B cell (primary cell): ENCODE data around the gene MLEC. TPM values are rescaled to one million over a fixed set of nuclear protein-coding genes. Genes with fewer than 3 reads are reported as not detected.

Experiments
- ATAC-seq: fragments of 200-7000 bp; cut with Tn5 transposase; one replicate; pipeline ENCODE4 v1.10.0; 2021; ENCODE audit warnings: low read depth, mild to moderate bottlenecking, moderate number of reproducible peaks, moderate library complexity
- CTCF ChIA-PET: fragments of 350-600 bp; sonication (Branson Sonifier 250); formaldehyde crosslinking; loops from one replicate; lab custom pipeline; 2021; ENCODE audit warnings: antibody characterized with exemption, inconsistent platforms; lab: Charles Lee
- POLR2A ChIA-PET: fragments of 350-600 bp; sonication (Branson Sonifier 250); formaldehyde crosslinking; loops from one replicate; lab custom pipeline; 2021; ENCODE audit warnings: antibody characterized with exemption; lab: Charles Lee
- DNase-seq: peaks from one replicate; pipeline ENCODE4 v3.0.0; 2013
- H2AFZ ChIP-seq: 2 replicates; pipeline ENCODE4 v1.6.1; 2012; ENCODE audit warnings: mild to moderate bottlenecking, low read depth, low read length; ENCODE audit not compliant: insufficient read depth, poor library complexity, severe bottlenecking
- H3K27ac ChIP-seq, 2 donors: 1 replicate in 1 of 2; 2 replicates in 1 of 2; pipeline ENCODE4 v1.5.1; 2012 to 2013; ENCODE audit warnings: low read length in 2 of 2, mild to moderate bottlenecking in 2 of 2, moderate library complexity in 1 of 2
- H3K27me3 ChIP-seq, 4 experiments: fragments of 200-600 bp in 1 of 4; sonication (generic) in 1 of 4; replicated peaks in 1 of 4; 1 replicate in 2 of 4; 2 replicates in 2 of 4; pipeline versions ENCODE4 v1.6.1 to v1.7.0; 2013 to 2016; ENCODE audit warnings: low read length in 3 of 4, mild to moderate bottlenecking in 2 of 4, mixed read lengths in 1 of 4, moderate library complexity in 1 of 4; ENCODE audit not compliant: insufficient read depth in 4 of 4, control insufficient read depth in 3 of 4; ENCODE audit errors: control extremely low read depth in 1 of 4
- H3K36me3 ChIP-seq, 2 experiments: replicated peaks in 1 of 2; 1 replicate in 1 of 2; 2 replicates in 1 of 2; pipeline versions ENCODE4 v1.6.1 to v1.7.1; 2013; ENCODE audit warnings: low read length in 1 of 2; ENCODE audit not compliant: insufficient read depth in 2 of 2, control insufficient read depth in 1 of 2; ENCODE audit errors: control extremely low read depth in 1 of 2, extremely low read depth in 1 of 2
- H3K4me1 ChIP-seq, 2 donors: fragments of 200-600 bp in 1 of 2; sonication (generic) in 1 of 2; 1 replicate in 1 of 2; 2 replicates in 1 of 2; pipeline versions ENCODE4 v1.5.1 to v1.6.1; 2013 to 2017; ENCODE audit warnings: low read length in 2 of 2; ENCODE audit not compliant: control insufficient read depth in 2 of 2, insufficient read depth in 2 of 2
- H3K4me2 ChIP-seq: replicated peaks from 2 replicates; pipeline ENCODE3; 2012; ENCODE audit warnings: mild to moderate bottlenecking, low read depth, low read length; ENCODE audit not compliant: poor library complexity, severe bottlenecking
- H3K4me3 ChIP-seq, 5 experiments: fragments of 200-600 bp in 1 of 5; sonication (generic) in 1 of 5; 1 replicate in 3 of 5; 2 replicates in 2 of 5; pipeline versions ENCODE4 v1.5.1 to v1.7.0; 2011 to 2016; ENCODE audit warnings: low read length in 4 of 5, mild to moderate bottlenecking in 4 of 5, low read depth in 2 of 5, control low read depth in 1 of 5, moderate library complexity in 1 of 5; ENCODE audit not compliant: insufficient read depth in 1 of 5; ENCODE audit errors: control extremely low read depth in 1 of 5, extremely low read depth in 1 of 5
- H3K79me2 ChIP-seq: fragments of 200-600 bp; sonication (generic); one replicate; pipeline ENCODE4 v1.6.0; 2016; ENCODE audit warnings: low read length; ENCODE audit not compliant: control insufficient read depth, insufficient read depth
- H3K9ac ChIP-seq: fragments of 200-600 bp; sonication (generic); 2 replicates; pipeline ENCODE4 v1.6.1; 2017; ENCODE audit warnings: mild to moderate bottlenecking, low read length, moderate library complexity
- H3K9me3 ChIP-seq, 3 donors: one replicate each; pipeline versions ENCODE4 v1.6.1 to v1.7.1; 2013; ENCODE audit warnings: low read length in 2 of 3; ENCODE audit not compliant: control insufficient read depth in 2 of 3, insufficient read depth in 1 of 3; ENCODE audit errors: control extremely low read depth in 1 of 3
- H4K20me1 ChIP-seq: 2 replicates; pipeline ENCODE4 v1.6.0; 2012; ENCODE audit warnings: mild to moderate bottlenecking, low read length; ENCODE audit not compliant: insufficient read depth, control insufficient read depth, poor library complexity, severe bottlenecking
- H3K27ac Mint-ChIP-seq: one replicate; pipeline ENCODE4 v1.8.0; 2021; ENCODE audit warnings: mixed read lengths
- H3K27me3 Mint-ChIP-seq: one replicate; pipeline ENCODE4 v1.8.0; 2021; ENCODE audit warnings: mixed read lengths
- H3K4me1 Mint-ChIP-seq: one replicate; pipeline ENCODE4 v1.8.0; 2021; ENCODE audit warnings: mixed read lengths
- H3K4me3 Mint-ChIP-seq: one replicate; pipeline ENCODE4 v1.8.0; 2021; ENCODE audit warnings: mixed read lengths
- H3K9me3 Mint-ChIP-seq: one replicate; pipeline ENCODE4 v1.8.0; 2022; ENCODE audit warnings: mixed read lengths; ENCODE audit not compliant: insufficient read depth
- CTCF ChIP-seq: fragments of 200-600 bp; IDR thresholded peaks from one replicate; pipeline ENCODE4 v1.8.0; 2022; ENCODE audit warnings: antibody characterized with exemption, mild to moderate bottlenecking
- EZH2 ChIP-seq: IDR thresholded peaks from 2 replicates; pipeline ENCODE4 v1.6.1; 2012; ENCODE audit warnings: borderline replicate concordance, low read depth, mild to moderate bottlenecking, moderate library complexity, low read length; ENCODE audit not compliant: insufficient read depth, poor library complexity, severe bottlenecking
- WGBS: methylation state at CpG from one replicate; pipeline ENCODE4 v1.1.5; 2013; ENCODE audit warnings: missing lambda C conversion rate; ENCODE audit not compliant: insufficient coverage; 5-methylcytosine and 5-hydroxymethylcytosine counted together
- intact Hi-C: fragments of 100-400 bp; cut with micrococcal nuclease; formaldehyde crosslinking; loops from one replicate; pipeline ENCODE4 v1.10.0; 2022
- polyA plus RNA-seq: library from polyadenylated mRNA; depleted of rRNA; stranded (reverse); fragments of >200 nt; gene quantifications from 2 replicates; pipeline ENCODE4 v1.2.3, GENCODE V29; 2012
- total RNA-seq, 2 donors: library from RNA; stranded (reverse); fragments of 120-200 nt in 1 of 2; gene quantifications; 1 replicate in 1 of 2; 2 replicates in 1 of 2; pipeline versions ENCODE4 v1.2.3 to v1.2.4, GENCODE V29; 2013 to 2022

The MLEC gene
- total and polyA plus RNA-seq, 2 donors (not counting 1 experiment from before 2014, with no cell fraction given) = 5.5 to 52.6 TPM

- Histone ChIP-seq H4K20me1 (no peaks in the 10 kb centered on the region), H3K4me2 (peak overlapping the region; percentile 54), H3K79me2 (no peaks in the 10 kb centered on the region), H3K4me3 (no peak overlapping the region), H3K27me3 (no peaks in the 10 kb centered on the region), H3K9ac (no peak overlapping the region), H3K27ac (peak overlapping the region in 1 of 2 donors; percentile 45), H3K36me3 (no peaks in the 10 kb centered on the region), H3K9me3 (no peaks in the 10 kb centered on the region), H2AFZ (no peak overlapping the region), H3K4me1 (peaks cover 44 to 58% of the 10 kb centered on the region in 2 donors)
- DNase-seq (peak; percentile 62), ATAC-seq (peak; percentile 53)
- ChIA-PET POLR2A (interaction anchor here (0.5 kb wide), 1 partner anchor 902 kb away, joined by 4 read pairs; no protein-coding TSS in a partner anchor), CTCF (interaction anchor here (1.1 to 15.8 kb wide), 3 partner anchors 9 to 28 kb away, joined by 3 to 204 read pairs (median 9); partner anchors contain the start of gene MLEC)
- WGBS = 29% methylated on average over 5 of the region's 7 CpGs
- H3K27ac Mint-ChIP-seq = peak overlapping the region; percentile 81
- H3K4me3 Mint-ChIP-seq = peak overlapping the region; percentile 71
- intact Hi-C loops = no loop called here
- TF ChIP-seq CTCF (no peak), EZH2 (no peak)
- H3K9me3 Mint-ChIP-seq = no peaks in the 10 kb centered on the region
- peaks cover 44% of the 10 kb centered on the region for H3K4me1 Mint-ChIP-seq
- no peaks in the 10 kb centered on the region for H3K27me3 Mint-ChIP-seq
These were observed 9.0 kb upstream of the MLEC start for GRCh38 chr12:120677765-120678473.

- intact Hi-C loops = no loop called here
- H3K27me3 ChIP-seq = no peaks in the 10 kb centered on the region
- 20% methylated on average over 2 of the region's 8 CpGs for WGBS
- H4K20me1 ChIP-seq = no peaks in the 10 kb centered on the region
- Mint-ChIP-seq H3K4me1 (peaks cover 45% of the 10 kb centered on the region), H3K27ac (peak overlapping the region; percentile 81), H3K4me3 (peak overlapping the region; percentile 71), H3K27me3 (no peaks in the 10 kb centered on the region), H3K9me3 (no peaks in the 10 kb centered on the region)
- H2AFZ ChIP-seq = no peak overlapping the region
- no peaks in the 10 kb centered on the region for H3K9me3 ChIP-seq
- H3K4me3 ChIP-seq = no peak overlapping the region
- peaks cover 38 to 51% of the 10 kb centered on the region in 2 donors for H3K4me1 ChIP-seq
- peak overlapping the region in 1 of 2 donors; percentile 45 for H3K27ac ChIP-seq
- no peaks in the 10 kb centered on the region for H3K79me2 ChIP-seq
- no peak overlapping the region for H3K9ac ChIP-seq
- POLR2A ChIA-PET = interaction anchor here (0.5 kb wide), 1 partner anchor 901 kb away, joined by 4 read pairs; no protein-coding TSS in a partner anchor
- ATAC-seq (no peak), DNase-seq (no peak)
- TF ChIP-seq CTCF (no peak), EZH2 (no peak)
- CTCF ChIA-PET = interaction anchor here (0.7 to 15.8 kb wide), 4 partner anchors 8 to 1070 kb away, joined by 3 to 204 read pairs (median 6); partner anchors contain the start of gene MLEC
- no peaks in the 10 kb centered on the region for H3K36me3 ChIP-seq
- peak overlapping the region; percentile 54 for H3K4me2 ChIP-seq
These were observed 8.4 kb upstream of the MLEC start for GRCh38 chr12:120678572-120678971.
